Neuronal stem cell (in vitro differentiated cells): Measurements from ENCODE around the gene CGB3.

Source experiments
- DNase-seq: peaks from one replicate; pipeline ENCODE4 v3.0.0-alpha.2; 2013; ENCODE audit warnings: low spot score
- H2AFZ ChIP-seq: one replicate; pipeline ENCODE4 v1.6.1; 2013; ENCODE audit warnings: mild to moderate bottlenecking, low read length, inconsistent platforms
- H2AK5ac ChIP-seq: 2 replicates; pipeline ENCODE4 v1.6.1; 2013; ENCODE audit warnings: low read depth, mild to moderate bottlenecking, inconsistent platforms, low read length, moderate library complexity, mixed read lengths
- H2BK120ac ChIP-seq: 2 replicates; pipeline ENCODE4 v1.6.1; 2013; ENCODE audit warnings: low read depth, mild to moderate bottlenecking, inconsistent platforms, low read length, moderate library complexity, mixed read lengths
- H2BK12ac ChIP-seq: one replicate; pipeline ENCODE4 v1.6.1; 2013; ENCODE audit warnings: low read length, inconsistent platforms
- H2BK15ac ChIP-seq: 2 replicates; pipeline ENCODE4 v1.6.1; 2013; ENCODE audit warnings: mild to moderate bottlenecking, low read length, inconsistent platforms, mixed read lengths
- H2BK5ac ChIP-seq: one replicate; pipeline ENCODE4 v1.6.1; 2013; ENCODE audit warnings: inconsistent platforms, mild to moderate bottlenecking, low read length, moderate library complexity
- H3K14ac ChIP-seq: one replicate; pipeline ENCODE4 v1.6.1; 2013; ENCODE audit warnings: low read length, inconsistent platforms
- H3K18ac ChIP-seq: 2 replicates; pipeline ENCODE4 v1.6.1; 2013; ENCODE audit warnings: low read length, inconsistent platforms
- H3K23ac ChIP-seq: 2 replicates; pipeline ENCODE4 v1.6.1; 2013; ENCODE audit warnings: low read depth, mild to moderate bottlenecking, mixed read lengths, low read length, inconsistent platforms; ENCODE audit not compliant: poor library complexity
- H3K27ac ChIP-seq: replicated peaks from 3 replicates; pipeline ENCODE4 v1.5.1; 2013; ENCODE audit warnings: low read length, inconsistent platforms
- H3K27me3 ChIP-seq, 3 experiments: 2 replicates each; pipeline ENCODE4 v1.6.1; 2013; ENCODE audit warnings: low read length in 3 of 3, mild to moderate bottlenecking in 2 of 3, inconsistent platforms in 1 of 3, low read depth in 1 of 3, mixed read lengths in 1 of 3, moderate library complexity in 1 of 3; ENCODE audit not compliant: control insufficient read depth in 3 of 3, insufficient read depth in 3 of 3
- H3K36me3 ChIP-seq, 2 donors: replicated peaks in 1 of 2; 2 replicates each; pipeline ENCODE4 v1.6.1; 2013; ENCODE audit warnings: low read length in 2 of 2; ENCODE audit not compliant: control insufficient read depth in 2 of 2, insufficient read depth in 2 of 2
- H3K4ac ChIP-seq: 2 replicates; pipeline ENCODE4 v1.6.1; 2013; ENCODE audit warnings: inconsistent platforms, mild to moderate bottlenecking, low read length, moderate library complexity
- H3K4me1 ChIP-seq, 2 donors: 1 replicate in 1 of 2; 2 replicates in 1 of 2; pipeline ENCODE4 v1.6.1; 2013; ENCODE audit warnings: low read length in 2 of 2, low read depth in 1 of 2; ENCODE audit not compliant: control insufficient read depth in 2 of 2, insufficient read depth in 1 of 2
- H3K4me2 ChIP-seq: one replicate; pipeline ENCODE4 v1.6.1; 2013; ENCODE audit warnings: mild to moderate bottlenecking, low read length, inconsistent platforms; ENCODE audit not compliant: insufficient read depth, poor library complexity, severe bottlenecking
- H3K4me3 ChIP-seq, 2 donors: 2 replicates each; pipeline ENCODE4 v1.5.1; 2013; ENCODE audit warnings: low read length in 2 of 2, mild to moderate bottlenecking in 2 of 2, inconsistent platforms in 1 of 2, moderate library complexity in 1 of 2
- H3K79me1 ChIP-seq: one replicate; pipeline ENCODE4 v1.6.1; 2013; ENCODE audit warnings: low read depth, mild to moderate bottlenecking, inconsistent platforms, low read length, moderate library complexity
- H3K9ac ChIP-seq: one replicate; pipeline ENCODE4 v1.6.1; 2013; ENCODE audit warnings: mild to moderate bottlenecking, low read depth, low read length, inconsistent platforms; ENCODE audit not compliant: poor library complexity
- H3K9me3 ChIP-seq, 2 donors: replicated peaks in 1 of 2; 2 replicates each; pipeline versions ENCODE3 to v1.6.1; 2013; ENCODE audit warnings: low read length in 2 of 2, mild to moderate bottlenecking in 2 of 2, inconsistent platforms in 1 of 2, low read depth in 1 of 2, mixed read lengths in 1 of 2, moderate library complexity in 1 of 2; ENCODE audit not compliant: control insufficient read depth in 2 of 2, insufficient read depth in 1 of 2
- H4K8ac ChIP-seq: one replicate; pipeline ENCODE4 v1.6.1; 2013; ENCODE audit warnings: low read depth, mild to moderate bottlenecking, inconsistent platforms, low read length, moderate library complexity
- H4K91ac ChIP-seq: one replicate; pipeline ENCODE4 v1.6.1; 2013; ENCODE audit warnings: low read length, low read depth, mild to moderate bottlenecking, inconsistent platforms; ENCODE audit not compliant: poor library complexity
- WGBS, 2 donors: extraction: QIAGEN DNeasy Blood & Tissue Kit; methylation state at CpG; one replicate each; pipeline ENCODE4 v1.1.7; 2013; ENCODE audit warnings: missing lambda C conversion rate in 2 of 2, mixed read lengths in 1 of 2; ENCODE audit not compliant: insufficient read length in 2 of 2, insufficient replicate concordance in 1 of 2; ENCODE audit errors: extremely low coverage in 2 of 2; 5-methylcytosine and 5-hydroxymethylcytosine counted together

The CGB3 gene

GRCh38 chr19:48988860-48989259, 35.3 kb downstream of the CGB3 start:
- H2BK120ac ChIP-seq: no peak overlapping the region
- no peak overlapping the region for H3K4me2 ChIP-seq
- no peak overlapping the region for H3K18ac ChIP-seq
- H4K8ac ChIP-seq: no peak overlapping the region
- no peak overlapping the region for H4K91ac ChIP-seq
- WGBS, 2 donors: no CpG with 5 or more reads among the region's 9 CpGs
- peaks cover 5% of the 10 kb centered on the region in 2 donors for H3K4me1 ChIP-seq
- no peaks in the 10 kb centered on the region for H3K27me3 ChIP-seq
- no peak overlapping the region for H2AK5ac ChIP-seq
- no peak overlapping the region for H2BK15ac ChIP-seq
- no peak overlapping the region for H2AFZ ChIP-seq
- H3K9me3 ChIP-seq: no peaks in the 10 kb centered on the region
- no peak overlapping the region for H3K4ac ChIP-seq
- H3K23ac ChIP-seq: no peak overlapping the region
- no peak overlapping the region for H2BK12ac ChIP-seq
- peaks cover 23 to 51% of the 10 kb centered on the region in 2 donors for H3K36me3 ChIP-seq
- H3K79me1 ChIP-seq: peaks cover 8% of the 10 kb centered on the region
- no peak overlapping the region for H3K4me3 ChIP-seq
- no peak overlapping the region for H3K9ac ChIP-seq
- no peak overlapping the region for H3K14ac ChIP-seq
- H3K27ac ChIP-seq: no peak overlapping the region
- no peak overlapping the region for H2BK5ac ChIP-seq
- no peak for DNase-seq

- H3K27me3 ChIP-seq: no peaks in the 10 kb centered on the region
- no peaks in the 10 kb centered on the region for H3K9me3 ChIP-seq
- H3K79me1 ChIP-seq: peaks cover 8% of the 10 kb centered on the region
- no peak overlapping the region for H3K14ac ChIP-seq
- peaks cover 5% of the 10 kb centered on the region in 2 donors for H3K4me1 ChIP-seq
- no peak overlapping the region for H4K8ac ChIP-seq
- no peak overlapping the region for H2BK5ac ChIP-seq
- H3K9ac ChIP-seq: no peak overlapping the region
- H3K18ac ChIP-seq: no peak overlapping the region
- no peak overlapping the region for H4K91ac ChIP-seq
- H2BK12ac ChIP-seq: no peak overlapping the region
- no peak overlapping the region for H3K4ac ChIP-seq
- H3K4me2 ChIP-seq: no peak overlapping the region
- H3K4me3 ChIP-seq: no peak overlapping the region
- H3K36me3 ChIP-seq: peaks cover 25 to 57% of the 10 kb centered on the region in 2 donors
- no peak for DNase-seq
- H2AFZ ChIP-seq: no peak overlapping the region
- no peak overlapping the region for H3K23ac ChIP-seq
- H2BK15ac ChIP-seq: no peak overlapping the region
- no peak overlapping the region for H3K27ac ChIP-seq
- no peak overlapping the region for H2AK5ac ChIP-seq
- no peak overlapping the region for H2BK120ac ChIP-seq
- no CpG with 5 or more reads among the region's 7 CpGs for WGBS, 2 donors
These were observed 35.8 kb downstream of the CGB3 start for GRCh38 chr19:48988286-48988685.

- Histone ChIP-seq H2BK5ac (no peak overlapping the region), H3K79me1 (peaks cover 5% of the 10 kb centered on the region), H3K36me3 (peaks cover 25 to 65% of the 10 kb centered on the region in 2 donors), H3K18ac (no peak overlapping the region), H3K4me2 (no peak overlapping the region), H3K27ac (no peak overlapping the region), H3K23ac (no peak overlapping the region), H2BK120ac (no peak overlapping the region), H3K4me3 (no peak overlapping the region), H2BK15ac (no peak overlapping the region), H4K8ac (no peak overlapping the region), H3K14ac (no peak overlapping the region), H2AK5ac (no peak overlapping the region), H3K4ac (no peak overlapping the region), H4K91ac (no peak overlapping the region), H3K27me3 (no peaks in the 10 kb centered on the region), H2BK12ac (no peak overlapping the region), H3K9ac (no peak overlapping the region), H3K9me3 (no peaks in the 10 kb centered on the region), H3K4me1 (peaks cover 5% of the 10 kb centered on the region in 2 donors), H2AFZ (no peak overlapping the region)
- no CpG with 5 or more reads among the region's 7 CpGs for WGBS, 2 donors
- no peak for DNase-seq
These were observed 36.8 kb downstream of the CGB3 start for GRCh38 chr19:48987323-48987722.

DNA sequence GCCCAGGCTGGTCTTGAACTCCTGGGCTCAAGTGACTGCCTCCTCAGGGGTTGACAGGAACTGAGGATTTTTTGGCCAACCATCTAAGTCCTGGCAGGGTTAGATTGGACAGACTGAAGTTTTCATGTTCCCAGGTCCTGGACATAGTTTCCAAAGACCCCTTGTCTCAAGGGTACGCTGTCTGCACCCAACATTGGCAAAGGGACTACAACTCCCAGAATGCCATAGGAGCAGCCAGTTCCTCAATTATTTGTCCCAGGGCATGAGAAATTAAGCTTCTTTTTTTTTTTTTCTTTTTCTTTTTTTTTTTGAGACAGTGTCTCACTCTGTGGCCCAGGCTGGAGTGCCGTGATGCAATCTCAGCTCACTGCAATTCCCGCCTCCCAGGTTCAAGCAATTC, 37.9 kb downstream of the CGB3 start:
- H2BK5ac ChIP-seq: no peak overlapping the region
- no peak overlapping the region for H3K27ac ChIP-seq
- H4K91ac ChIP-seq: no peak overlapping the region
- H3K18ac ChIP-seq: no peak overlapping the region
- peaks cover 4% of the 10 kb centered on the region for H3K79me1 ChIP-seq
- no peak overlapping the region for H3K4me3 ChIP-seq
- no peaks in the 10 kb centered on the region for H3K4me1 ChIP-seq
- H3K14ac ChIP-seq: no peak overlapping the region
- no peaks in the 10 kb centered on the region for H3K27me3 ChIP-seq
- no peak overlapping the region for H3K4ac ChIP-seq
- H3K9me3 ChIP-seq: no peaks in the 10 kb centered on the region
- H2AFZ ChIP-seq: no peak overlapping the region
- H2BK15ac ChIP-seq: no peak overlapping the region
- no peak for DNase-seq
- H3K4me2 ChIP-seq: no peak overlapping the region
- H3K9ac ChIP-seq: no peak overlapping the region
- WGBS, 2 donors: no CpG with 5 or more reads among the region's 3 CpGs
- peaks cover 30 to 75% of the 10 kb centered on the region in 2 donors for H3K36me3 ChIP-seq
- H2AK5ac ChIP-seq: no peak overlapping the region
- H4K8ac ChIP-seq: no peak overlapping the region
- H2BK12ac ChIP-seq: no peak overlapping the region
- no peak overlapping the region for H2BK120ac ChIP-seq
- H3K23ac ChIP-seq: no peak overlapping the region
